Endodermal cell (in vitro differentiated cells): Measurements from ENCODE around the gene YBX1. TPM values are rescaled to one million over a fixed set of nuclear protein-coding genes. Genes with fewer than 3 reads are reported as not detected.

Experiments used
- DNase-seq: peaks from one replicate; pipeline ENCODE4 v3.0.0-alpha.2; 2017
- H3K27ac ChIP-seq: 2 replicates; pipeline ENCODE4 v1.5.1; 2013; ENCODE audit warnings: mild to moderate bottlenecking, low read depth, low read length, moderate library complexity
- H3K27me3 ChIP-seq: 2 replicates; pipeline ENCODE4 v1.6.1; 2013; ENCODE audit warnings: mild to moderate bottlenecking, low read length, moderate library complexity; ENCODE audit not compliant: insufficient read depth, control insufficient read depth, poor library complexity, severe bottlenecking
- H3K36me3 ChIP-seq: 2 replicates; pipeline ENCODE4 v1.7.0; 2013; ENCODE audit warnings: mild to moderate bottlenecking, low read length, moderate library complexity; ENCODE audit not compliant: control insufficient read depth, insufficient read depth
- H3K4me1 ChIP-seq: one replicate; pipeline ENCODE4 v1.7.0; 2013; ENCODE audit warnings: low read length; ENCODE audit not compliant: control insufficient read depth, insufficient read depth
- H3K4me3 ChIP-seq: 2 replicates; pipeline ENCODE4 v1.5.1; 2013; ENCODE audit warnings: mild to moderate bottlenecking, low read length, moderate library complexity
- H3K9ac ChIP-seq: 2 replicates; pipeline ENCODE4 v1.6.1; 2013; ENCODE audit warnings: mild to moderate bottlenecking, low read length, moderate library complexity; ENCODE audit not compliant: poor library complexity, severe bottlenecking; ENCODE audit errors: extremely low read depth
- H3K9me3 ChIP-seq: 2 replicates; pipeline ENCODE4 v1.6.1; 2013; ENCODE audit warnings: mild to moderate bottlenecking, low read length, moderate library complexity; ENCODE audit not compliant: control insufficient read depth
- H3K27ac Mint-ChIP-seq: 2 replicates; pipeline ENCODE4 v1.8.0; 2020; ENCODE audit warnings: mixed read lengths
- H3K27me3 Mint-ChIP-seq: 2 replicates; pipeline ENCODE4 v1.8.0; 2021; ENCODE audit warnings: mild to moderate bottlenecking, mixed read lengths; ENCODE audit not compliant: insufficient read depth
- H3K36me3 Mint-ChIP-seq: 2 replicates; pipeline ENCODE4 v1.8.0; 2020; ENCODE audit warnings: low read depth, mixed read lengths
- H3K4me1 Mint-ChIP-seq: 2 replicates; pipeline ENCODE4 v1.8.0; 2020; ENCODE audit warnings: mixed read lengths
- H3K4me3 Mint-ChIP-seq: 2 replicates; pipeline ENCODE4 v1.8.0; 2020; ENCODE audit warnings: mild to moderate bottlenecking, moderate library complexity, mixed read lengths
- H3K9me3 Mint-ChIP-seq: 2 replicates; pipeline ENCODE4 v1.8.0; 2020; ENCODE audit warnings: mild to moderate bottlenecking, mixed read lengths
- CTCF ChIP-seq: fragments of 200-600 bp; sonication (generic); conservative IDR thresholded peaks from 2 replicates; pipeline ENCODE4 v1.5.0; 2021; ENCODE audit warnings: antibody characterized with exemption, mild to moderate bottlenecking
- WGBS, 2 experiments: methylation state at CpG; one replicate each; pipeline versions ENCODE4 v1.1.5 to v1.1.7; 2013; ENCODE audit warnings: missing lambda C conversion rate in 2 of 2, mixed read lengths in 1 of 2; ENCODE audit not compliant: insufficient coverage in 1 of 2, insufficient read length in 1 of 2; 5-methylcytosine and 5-hydroxymethylcytosine counted together
- total RNA-seq, 2 donors: library from RNA; stranded (reverse); fragmentation: NEBNext Ultra II Directional in 1 of 2; extraction: Animal tissue kit (Norgen Biotek cat#: 25700) in 1 of 2; gene quantifications; 2 replicates in 1 of 2; 3 replicates in 1 of 2; pipeline ENCODE4 v1.2.1, GENCODE V29; 2021

Gene YBX1
- total RNA-seq, 2 donors from 2014 or later = 655 to 668 TPM

DNA sequence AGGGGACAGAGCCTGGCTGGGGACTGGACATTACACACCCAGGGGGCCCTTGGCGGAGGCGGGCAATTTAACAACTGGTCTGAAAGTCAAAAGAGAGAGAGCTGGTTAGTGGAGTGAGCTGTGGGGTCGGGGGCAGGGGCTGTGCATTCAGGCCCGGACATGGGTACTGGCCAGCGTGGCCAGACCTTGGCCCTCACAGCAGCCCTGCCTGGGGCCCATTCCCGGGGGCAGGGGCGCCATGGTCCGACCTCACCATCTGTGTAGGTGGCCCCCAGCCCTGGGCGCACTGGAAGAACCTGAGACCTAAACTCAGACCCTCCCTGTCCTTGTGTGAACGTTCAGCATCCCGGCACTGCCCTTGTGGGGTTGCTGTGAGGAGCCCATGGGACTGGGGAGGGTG is 52.8 kb downstream of the YBX1 start:
- Histone ChIP-seq H3K4me3 (no peak overlapping the region), H3K27me3 (no peaks in the 10 kb centered on the region), H3K9me3 (no peaks in the 10 kb centered on the region), H3K9ac (no peak overlapping the region), H3K4me1 (peaks cover 4% of the 10 kb centered on the region), H3K27ac (no peak overlapping the region), H3K36me3 (no peaks in the 10 kb centered on the region)
- Mint-ChIP-seq H3K27me3 (no peaks in the 10 kb centered on the region), H3K27ac (no peak overlapping the region), H3K9me3 (no peaks in the 10 kb centered on the region), H3K4me3 (no peak overlapping the region), H3K36me3 (peaks cover 6% of the 10 kb centered on the region), H3K4me1 (peaks cover 27% of the 10 kb centered on the region)
- TF ChIP-seq CTCF = no peak
- 89 to 96% methylated on average over 9 to 11 of the region's 11 CpGs for WGBS, 2 experiments
- no peak for DNase-seq

DNA sequence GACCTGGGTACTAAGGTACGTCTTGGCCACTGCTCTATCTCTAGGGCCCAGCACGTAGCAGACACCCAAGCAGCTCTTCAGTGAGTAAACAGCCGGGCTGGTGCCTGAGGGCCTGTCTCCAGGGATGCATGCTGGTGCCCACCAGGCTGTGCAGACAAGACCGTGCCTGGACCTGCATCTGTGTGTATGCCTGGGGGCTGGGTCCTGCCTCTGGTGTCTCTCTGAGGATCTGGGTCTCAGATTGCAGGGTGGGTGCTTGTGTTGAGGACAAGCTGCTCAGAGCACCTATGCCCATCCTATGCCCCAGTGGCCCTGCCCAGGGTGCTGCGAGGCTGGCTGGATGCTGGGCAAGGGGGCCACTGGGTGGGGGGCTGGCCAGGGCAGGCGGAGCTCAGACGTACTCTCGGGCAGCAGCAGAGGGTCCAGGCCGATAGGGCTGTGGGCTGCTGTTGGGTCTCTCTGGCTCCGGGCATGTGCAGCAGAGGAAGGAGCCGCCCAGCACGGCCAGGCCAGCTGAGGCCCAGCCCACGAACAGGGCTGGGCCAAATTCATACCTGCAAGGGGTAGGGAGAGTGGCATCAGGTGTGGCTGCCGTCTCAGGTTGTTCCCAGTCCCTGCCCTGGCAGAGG is 53.4 kb downstream of the YBX1 start:
- Histone ChIP-seq H3K36me3 (no peaks in the 10 kb centered on the region), H3K9me3 (no peaks in the 10 kb centered on the region), H3K4me1 (peaks cover 4% of the 10 kb centered on the region), H3K4me3 (no peak overlapping the region), H3K9ac (no peak overlapping the region), H3K27ac (no peak overlapping the region), H3K27me3 (no peaks in the 10 kb centered on the region)
- Mint-ChIP-seq H3K4me3 (no peak overlapping the region), H3K4me1 (peaks cover 30% of the 10 kb centered on the region), H3K36me3 (peaks cover 6% of the 10 kb centered on the region), H3K27me3 (no peaks in the 10 kb centered on the region), H3K9me3 (no peaks in the 10 kb centered on the region), H3K27ac (no peak overlapping the region)
- DNase-seq = no peak
- TF ChIP-seq CTCF = no peak
- WGBS, 2 experiments = 86 to 94% methylated on average over 7 to 14 of the region's 14 CpGs

DNA sequence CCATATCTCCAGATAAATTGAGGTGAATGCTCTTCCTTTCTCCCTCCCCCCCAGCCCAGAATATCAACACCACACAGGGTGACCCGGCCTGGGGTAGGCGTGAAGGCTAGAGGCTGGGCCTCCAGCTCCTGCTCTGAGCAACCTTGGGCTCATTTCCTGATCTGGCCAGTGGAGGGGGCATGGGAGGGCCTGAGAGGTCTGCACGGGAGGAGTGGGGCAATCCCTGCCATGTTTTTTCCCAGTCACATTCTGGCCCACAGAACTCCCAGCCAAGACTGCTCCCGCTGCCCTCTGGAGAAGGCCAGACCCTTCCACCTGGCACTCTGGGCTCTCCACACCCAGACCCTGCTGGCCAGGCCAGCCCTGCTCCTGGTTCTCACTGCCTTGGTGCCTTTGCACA is 53.9 kb downstream of the YBX1 start:
- Mint-ChIP-seq H3K36me3 (peaks cover 6% of the 10 kb centered on the region), H3K27me3 (no peaks in the 10 kb centered on the region), H3K4me3 (no peak overlapping the region), H3K4me1 (peaks cover 32% of the 10 kb centered on the region), H3K27ac (peak overlapping the region; percentile 53), H3K9me3 (no peaks in the 10 kb centered on the region)
- H3K9ac ChIP-seq = no peak overlapping the region
- no peaks in the 10 kb centered on the region for H3K27me3 ChIP-seq
- peak; percentile 87 for DNase-seq
- no peaks in the 10 kb centered on the region for H3K9me3 ChIP-seq
- no peak overlapping the region for H3K27ac ChIP-seq
- H3K36me3 ChIP-seq = no peaks in the 10 kb centered on the region
- H3K4me1 ChIP-seq = peaks cover 6% of the 10 kb centered on the region
- no peak overlapping the region for H3K4me3 ChIP-seq
- peak; percentile 67 for TF ChIP-seq CTCF
- 79% methylated on average over 4 of the region's 4 CpGs; no CpG with 5 or more reads in 1 of the 2 experiments for WGBS, 2 experiments
